DOHH2 (cell line): ENCODE measurements around the gene DNAJB6.

Experiments
- H3F3A ChIP-seq: fragments of 200-600 bp; sonication (generic), shearing (Covaris generic); 2 replicates; pipeline ENCODE4 v1.6.0; 2016; ENCODE audit warnings: antibody characterized with exemption, mild to moderate bottlenecking; ENCODE audit not compliant: control insufficient read depth, insufficient read depth
- H3K27ac ChIP-seq: fragments of 200-600 bp; sonication (generic); 2 replicates; pipeline ENCODE4 v1.5.1; 2014; ENCODE audit warnings: low read depth, mild to moderate bottlenecking, low read length, moderate library complexity
- H3K27me3 ChIP-seq: fragments of 200-600 bp; sonication (generic); 2 replicates; pipeline ENCODE4 v1.6.1; 2014; ENCODE audit warnings: mild to moderate bottlenecking, low read length, mixed read lengths; ENCODE audit not compliant: control insufficient read depth
- H3K36me3 ChIP-seq: fragments of 200-600 bp; sonication (generic); 2 replicates; pipeline ENCODE4 v1.6.1; 2014; ENCODE audit warnings: mild to moderate bottlenecking, low read length, moderate library complexity, mixed read lengths; ENCODE audit not compliant: control insufficient read depth
- H3K4me1 ChIP-seq: fragments of 200-600 bp; sonication (generic); 2 replicates; pipeline ENCODE4 v1.6.1; 2014; ENCODE audit warnings: mild to moderate bottlenecking, low read length, mixed read lengths; ENCODE audit not compliant: control insufficient read depth
- H3K4me2 ChIP-seq: fragments of 200-600 bp; sonication (generic); 2 replicates; pipeline ENCODE4 v1.6.0; 2014; ENCODE audit warnings: mild to moderate bottlenecking, low read length, moderate library complexity
- H3K4me3 ChIP-seq: fragments of 200-600 bp; sonication (generic); 2 replicates; pipeline ENCODE4 v1.5.1; 2014; ENCODE audit warnings: mild to moderate bottlenecking, low read length, mixed read lengths
- H3K79me2 ChIP-seq: fragments of 200-600 bp; sonication (generic); 2 replicates; pipeline ENCODE4 v1.6.1; 2014; ENCODE audit warnings: mild to moderate bottlenecking, low read length, mixed read lengths; ENCODE audit not compliant: control insufficient read depth
- H3K9me2 ChIP-seq: fragments of 200-600 bp; sonication (generic); replicated peaks from 2 replicates; pipeline ENCODE4 v1.6.1; 2014; ENCODE audit warnings: mild to moderate bottlenecking, low read length, mixed read lengths; ENCODE audit not compliant: control insufficient read depth
- H3K9me3 ChIP-seq: fragments of 200-600 bp; sonication (generic); 2 replicates; pipeline ENCODE4 v1.6.1; 2014; ENCODE audit warnings: antibody characterized with exemption, low read length, mixed read lengths; ENCODE audit not compliant: control insufficient read depth, insufficient read depth
- H4K20me1 ChIP-seq: fragments of 200-600 bp; sonication (generic); 2 replicates; pipeline ENCODE4 v1.6.0; 2014; ENCODE audit warnings: low read depth, mild to moderate bottlenecking, antibody characterized with exemption, low read length, moderate library complexity; ENCODE audit not compliant: control insufficient read depth, insufficient read depth
- EZH2phosphoT487 ChIP-seq: fragments of 200-600 bp; sonication (generic); IDR thresholded peaks from 2 replicates; pipeline ENCODE4 v1.6.1; 2017; ENCODE audit warnings: borderline replicate concordance, mild to moderate bottlenecking, antibody characterized with exemption, low read length, moderate library complexity, mixed read lengths
- TF ChIP-seq, protein P1 (sequence below): fragments of 200-600 bp; sonication (generic); IDR thresholded peaks from one replicate; pipeline ENCODE4 v1.5.1; 2014; ENCODE audit warnings: antibody characterized with exemption, mild to moderate bottlenecking, low read depth, low read length; ENCODE audit not compliant: poor library complexity, severe bottlenecking

DNAJB6 gene

DNA sequence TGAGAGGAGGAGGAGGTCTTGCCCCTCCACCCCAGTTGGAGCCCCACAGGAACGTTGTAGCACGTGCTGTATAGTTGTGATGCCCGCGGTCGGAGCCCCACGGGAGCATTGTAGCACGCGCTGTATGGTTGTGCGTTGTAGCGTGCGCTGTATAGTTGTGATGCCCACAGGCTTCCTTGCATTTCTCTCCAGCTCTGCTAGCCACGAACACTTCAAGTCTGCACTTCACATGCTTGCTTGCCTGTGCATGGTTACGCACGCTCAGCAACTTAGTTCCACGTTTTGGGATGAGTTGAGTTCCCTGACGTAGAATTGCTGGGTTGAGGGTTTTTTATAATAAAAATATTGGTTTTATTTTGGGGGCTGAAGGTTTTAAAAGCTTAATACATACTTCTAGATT, 41.6 kb downstream of the DNAJB6 start:
- H4K20me1 ChIP-seq, result peaks cover 14% of the 10 kb centered on the region; the same call in 1 of the 2 replicates
- no peak overlapping the region for H3K4me3 ChIP-seq
- no peaks in the 10 kb centered on the region for H3K9me2 ChIP-seq
- no peak overlapping the region for H3K4me2 ChIP-seq
- H3K27ac ChIP-seq, result no peak overlapping the region
- no peaks in the 10 kb centered on the region for H3K27me3 ChIP-seq
- 0 out of 2 replicates have a peak, but pooled peaks cover 6% of the 10 kb centered on the region for H3F3A ChIP-seq
- TF ChIP-seq EZH2phosphoT487, result no peak
- TF ChIP-seq, protein P1, sequence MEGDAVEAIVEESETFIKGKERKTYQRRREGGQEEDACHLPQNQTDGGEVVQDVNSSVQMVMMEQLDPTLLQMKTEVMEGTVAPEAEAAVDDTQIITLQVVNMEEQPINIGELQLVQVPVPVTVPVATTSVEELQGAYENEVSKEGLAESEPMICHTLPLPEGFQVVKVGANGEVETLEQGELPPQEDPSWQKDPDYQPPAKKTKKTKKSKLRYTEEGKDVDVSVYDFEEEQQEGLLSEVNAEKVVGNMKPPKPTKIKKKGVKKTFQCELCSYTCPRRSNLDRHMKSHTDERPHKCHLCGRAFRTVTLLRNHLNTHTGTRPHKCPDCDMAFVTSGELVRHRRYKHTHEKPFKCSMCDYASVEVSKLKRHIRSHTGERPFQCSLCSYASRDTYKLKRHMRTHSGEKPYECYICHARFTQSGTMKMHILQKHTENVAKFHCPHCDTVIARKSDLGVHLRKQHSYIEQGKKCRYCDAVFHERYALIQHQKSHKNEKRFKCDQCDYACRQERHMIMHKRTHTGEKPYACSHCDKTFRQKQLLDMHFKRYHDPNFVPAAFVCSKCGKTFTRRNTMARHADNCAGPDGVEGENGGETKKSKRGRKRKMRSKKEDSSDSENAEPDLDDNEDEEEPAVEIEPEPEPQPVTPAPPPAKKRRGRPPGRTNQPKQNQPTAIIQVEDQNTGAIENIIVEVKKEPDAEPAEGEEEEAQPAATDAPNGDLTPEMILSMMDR, result no peak
- peaks cover 85% of the 10 kb centered on the region for H3K36me3 ChIP-seq
- H3K4me1 ChIP-seq, result no peaks in the 10 kb centered on the region
- peaks cover 96% of the 10 kb centered on the region for H3K79me2 ChIP-seq
- H3K9me3 ChIP-seq, result no peaks in the 10 kb centered on the region

GRCh38 chr7:157379493-157379892, 42.7 kb downstream of the DNAJB6 start:
- Histone ChIP-seq H4K20me1 (peaks cover 14% of the 10 kb centered on the region; the same call in 1 of the 2 replicates), H3K36me3 (peaks cover 91% of the 10 kb centered on the region), H3K27me3 (no peaks in the 10 kb centered on the region), H3K9me3 (no peaks in the 10 kb centered on the region), H3K79me2 (peaks cover 86% of the 10 kb centered on the region), H3K4me1 (no peaks in the 10 kb centered on the region), H3K27ac (no peak overlapping the region), H3F3A (peaks cover 16% of the 10 kb centered on the region; the same call in 1 of the 2 replicates), H3K9me2 (no peaks in the 10 kb centered on the region), H3K4me2 (no peak overlapping the region), H3K4me3 (no peak overlapping the region)
- TF ChIP-seq, protein P1, result no peak
- no peak for TF ChIP-seq EZH2phosphoT487

DNA sequence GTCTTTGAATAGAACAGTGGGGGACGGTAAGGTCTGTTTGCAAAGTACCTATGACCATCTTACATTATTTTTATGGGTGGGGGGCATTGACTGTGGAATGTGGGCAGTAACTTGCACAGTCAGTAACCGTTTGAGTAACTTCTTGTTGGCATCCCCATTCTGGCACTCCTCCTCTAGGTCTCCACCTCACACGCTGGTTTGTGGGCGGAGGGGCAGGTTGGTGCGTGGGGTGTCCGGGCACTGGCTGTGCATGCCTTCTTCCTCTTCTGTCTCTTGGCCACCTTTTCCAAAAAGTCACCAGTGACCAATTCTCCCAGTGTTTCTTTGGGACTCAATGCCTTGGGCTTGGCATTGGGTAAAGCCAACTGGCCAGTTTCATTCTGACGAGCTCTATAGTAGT, 43.6 kb downstream of the DNAJB6 start:
- H3K4me1 ChIP-seq, result no peaks in the 10 kb centered on the region
- H4K20me1 ChIP-seq, result peaks cover 14% of the 10 kb centered on the region; the same call in 1 of the 2 replicates
- TF ChIP-seq, protein P1, result no peak
- no peak for TF ChIP-seq EZH2phosphoT487
- H3K4me3 ChIP-seq, result no peak overlapping the region
- no peaks in the 10 kb centered on the region for H3K27me3 ChIP-seq
- H3K36me3 ChIP-seq, result peaks cover 91% of the 10 kb centered on the region
- H3K79me2 ChIP-seq, result peaks cover 77% of the 10 kb centered on the region
- H3F3A ChIP-seq, result peaks cover 25% of the 10 kb centered on the region; the same call in 1 of the 2 replicates
- no peaks in the 10 kb centered on the region for H3K9me2 ChIP-seq
- no peak overlapping the region for H3K4me2 ChIP-seq
- no peak overlapping the region for H3K27ac ChIP-seq
- H3K9me3 ChIP-seq, result no peaks in the 10 kb centered on the region

- Histone ChIP-seq H3K27me3 (no peaks in the 10 kb centered on the region), H3K36me3 (peaks cover 91% of the 10 kb centered on the region)
Observed at GRCh38 chr7:157383868-157384267, 47.1 kb downstream of the DNAJB6 start.

More at GRCh38 chr7:157383868-157384267, 47.1 kb downstream of the DNAJB6 start:
- H3K4me1 ChIP-seq, result peaks cover 9% of the 10 kb centered on the region
- peaks cover 3% of the 10 kb centered on the region; the same call in 1 of the 2 replicates for H4K20me1 ChIP-seq
- no peak for TF ChIP-seq EZH2phosphoT487
- TF ChIP-seq, protein P1, result no peak
- H3K4me3 ChIP-seq, result no peak overlapping the region
- peaks cover 32% of the 10 kb centered on the region for H3F3A ChIP-seq
- H3K79me2 ChIP-seq, result peaks cover 63% of the 10 kb centered on the region
- no peak overlapping the region for H3K4me2 ChIP-seq
- H3K9me2 ChIP-seq, result no peaks in the 10 kb centered on the region
- H3K9me3 ChIP-seq, result no peaks in the 10 kb centered on the region
- no peak overlapping the region for H3K27ac ChIP-seq
